Bone marrow (tissue), 2 donors: ENCODE measurements around the gene FRMD4B.
A peak's percentile ranks its signal among the peaks of the same experiment; 100 is the strongest.

Source experiments
- DNase-seq, 2 donors: peaks; one replicate each; lab custom pipeline; 2025; lab: John Stamatoyannopoulos, UW

The FRMD4B gene

GRCh38 chr3:69405067-69405466 is 19.2 kb upstream of the FRMD4B start:
- no peak for DNase-seq

- DNase-seq, result no peak
Measured at GRCh38 chr3:69403454-69403853, 17.6 kb upstream of the FRMD4B start.

GRCh38 chr3:69400683-69401082 is 14.8 kb upstream of the FRMD4B start:
- no peak for DNase-seq

- no peak for DNase-seq
Measured at GRCh38 chr3:69392850-69393249, 7.0 kb upstream of the FRMD4B start.

GRCh38 chr3:69392415-69392814 is 6.5 kb upstream of the FRMD4B start:
- DNase-seq, result no peak

- no peak for DNase-seq
Measured at GRCh38 chr3:69391554-69391953, 5.7 kb upstream of the FRMD4B start.

GRCh38 chr3:69390771-69391170 is 4.9 kb upstream of the FRMD4B start:
- no peak for DNase-seq

GRCh38 chr3:69389520-69390248 is 3.8 kb upstream of the FRMD4B start:
- peak in 1 of 2 donors; percentile 10 for DNase-seq

GRCh38 chr3:69388241-69388640 is 2.4 kb upstream of the FRMD4B start:
- DNase-seq, result no peak

GRCh38 chr3:69386556-69387385 is 883 bp upstream of the FRMD4B start:
- DNase-seq, result no peak

- DNase-seq, result no peak
Measured at GRCh38 chr3:69385123-69385722, 665 bp downstream of the FRMD4B start.

GRCh38 chr3:69384326-69384725 is 1.6 kb downstream of the FRMD4B start:
- no peak for DNase-seq

GRCh38 chr3:69379661-69380060 is 6.2 kb downstream of the FRMD4B start:
- DNase-seq, result no peak

- no peak for DNase-seq
Measured at GRCh38 chr3:69378112-69378802, 7.6 kb downstream of the FRMD4B start.

- DNase-seq, result no peak
Measured at GRCh38 chr3:69377262-69377661, 8.6 kb downstream of the FRMD4B start.

GRCh38 chr3:69376731-69377130 is 9.2 kb downstream of the FRMD4B start:
- DNase-seq, result no peak

- no peak for DNase-seq
Measured at GRCh38 chr3:69371816-69372215, 14.1 kb downstream of the FRMD4B start.

GRCh38 chr3:69370901-69371301 is 15.0 kb downstream of the FRMD4B start:
- DNase-seq, result no peak

GRCh38 chr3:69370156-69370883 is 15.6 kb downstream of the FRMD4B start:
- DNase-seq, result peak in 1 of 2 donors; percentile 70

GRCh38 chr3:69368129-69368741 is 17.7 kb downstream of the FRMD4B start:
- DNase-seq, result peak in 1 of 2 donors; percentile 89

GRCh38 chr3:69367586-69367985 is 18.3 kb downstream of the FRMD4B start:
- no peak for DNase-seq
